Muscle of arm (tissue), 14 donors: Measurements from ENCODE around the gene STRADA. TPM values are rescaled to one million over a fixed set of nuclear protein-coding genes. Genes with fewer than 3 reads are reported as not detected.

ENCODE experiments used
- DNase-seq: peaks from one replicate; pipeline ENCODE4 v3.0.0-alpha.2; 2013
- long read RNA-seq, 11 donors: transcript quantifications; one replicate each; lab custom pipeline, GENCODE V29; 2026
- polyA plus RNA-seq, 12 donors: library from polyadenylated mRNA; unstranded; fragments of 120-200 nt; gene quantifications; one replicate each; pipeline ENCODE4 v1.2.1, GENCODE V29; 2013; ENCODE audit not compliant: insufficient read length in 12 of 12

Gene STRADA
- 10 to 100 TPM in 11 of 12 donors, not detected in 1; 19.0 to 60.5 (median 27.1) TPM for polyA plus RNA-seq
- long read RNA-seq, donor 1, transcript STRADA-222 (1 exons, 3,685 nt) = major isoform, 6 of 10 reads
- long read RNA-seq, donor 1, partial matches to known transcripts = 0 of 10 reads
- long read RNA-seq, donor 1, other reads (novel, unspliced or antisense) = 0 of 10 reads
- long read RNA-seq, donor 2, partial matches to known transcripts = 0 of 5 reads
- long read RNA-seq, donor 2, other reads (novel, unspliced or antisense) = 0 of 5 reads
- long read RNA-seq, donor 3, partial matches to known transcripts = 0 of 5 reads
- long read RNA-seq, donor 3, other reads (novel, unspliced or antisense) = 0 of 5 reads
- long read RNA-seq, donor 4, partial matches to known transcripts = 0 of 6 reads
- long read RNA-seq, donor 4, other reads (novel, unspliced or antisense) = 0 of 6 reads
- long read RNA-seq, donor 5, partial matches to known transcripts = 0 of 8 reads
- long read RNA-seq, donor 5, other reads (novel, unspliced or antisense) = 0 of 8 reads
- long read RNA-seq, donor 6, partial matches to known transcripts = 0 of 8 reads
- long read RNA-seq, donor 6, other reads (novel, unspliced or antisense) = 0 of 8 reads
- long read RNA-seq, donor 7, partial matches to known transcripts = 0 of 6 reads
- long read RNA-seq, donor 7, other reads (novel, unspliced or antisense) = 0 of 6 reads
- long read RNA-seq, donor 8, partial matches to known transcripts = 7 of 13 reads
- long read RNA-seq, donor 8, other reads (novel, unspliced or antisense) = 0 of 13 reads
- long read RNA-seq, donor 9, partial matches to known transcripts = 0 of 9 reads
- long read RNA-seq, donor 9, other reads (novel, unspliced or antisense) = 0 of 9 reads
- long read RNA-seq, donor 10, partial matches to known transcripts = 0 of 5 reads
- long read RNA-seq, donor 10, other reads (novel, unspliced or antisense) = 0 of 5 reads
- long read RNA-seq, donor 11, partial matches to known transcripts = 0 of 4 reads
- long read RNA-seq, donor 11, other reads (novel, unspliced or antisense) = 0 of 4 reads

DNA sequence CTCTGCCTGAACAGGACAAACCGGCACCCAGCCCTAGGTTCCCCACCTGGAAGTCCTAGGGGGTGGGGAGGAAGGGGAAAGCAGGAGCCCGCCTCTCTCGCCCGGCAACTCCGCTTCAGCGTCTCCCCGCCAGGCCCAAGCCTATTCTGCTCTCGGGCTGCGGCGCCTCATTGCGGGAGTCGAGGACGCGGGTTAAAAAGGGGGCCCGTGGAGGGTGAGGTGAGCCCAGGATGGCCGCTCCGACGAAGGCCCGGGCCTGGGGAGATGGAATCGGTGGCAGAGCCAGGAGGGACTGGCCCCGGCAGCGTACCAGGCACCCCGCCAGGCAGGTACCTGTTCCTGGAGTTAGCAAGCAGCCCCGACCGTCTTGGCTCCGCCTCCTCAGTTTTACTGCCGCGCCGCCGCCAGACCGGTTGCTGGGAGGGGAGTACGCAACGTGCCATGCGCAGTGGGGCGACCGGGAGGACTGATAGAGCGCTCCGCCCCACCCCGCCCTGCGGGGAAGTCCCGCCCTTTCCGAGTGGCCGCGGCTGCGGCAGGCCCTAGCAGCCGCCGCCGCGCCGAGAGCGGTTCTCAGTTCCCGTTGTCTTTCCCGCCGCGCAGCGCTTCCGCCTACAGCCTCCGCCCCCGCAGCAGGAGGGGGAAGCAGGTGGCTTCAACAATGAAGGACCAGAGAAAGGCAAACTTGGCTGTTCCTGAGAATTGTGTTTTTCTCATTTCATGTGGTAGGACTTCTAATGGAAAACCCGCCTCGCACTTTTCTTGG is at the start of gene STRADA:
Gene STRADA, minus strand, starts transcription at position 392 of the 766 bp plus-strand sequence. CDS start 13,430 bp downstream, outside the sequence.
- peak; percentile 98 for DNase-seq

GRCh38 chr17:63790057-63790456 is 48.5 kb upstream of the STRADA start:
- DNase-seq = no peak

DNA sequence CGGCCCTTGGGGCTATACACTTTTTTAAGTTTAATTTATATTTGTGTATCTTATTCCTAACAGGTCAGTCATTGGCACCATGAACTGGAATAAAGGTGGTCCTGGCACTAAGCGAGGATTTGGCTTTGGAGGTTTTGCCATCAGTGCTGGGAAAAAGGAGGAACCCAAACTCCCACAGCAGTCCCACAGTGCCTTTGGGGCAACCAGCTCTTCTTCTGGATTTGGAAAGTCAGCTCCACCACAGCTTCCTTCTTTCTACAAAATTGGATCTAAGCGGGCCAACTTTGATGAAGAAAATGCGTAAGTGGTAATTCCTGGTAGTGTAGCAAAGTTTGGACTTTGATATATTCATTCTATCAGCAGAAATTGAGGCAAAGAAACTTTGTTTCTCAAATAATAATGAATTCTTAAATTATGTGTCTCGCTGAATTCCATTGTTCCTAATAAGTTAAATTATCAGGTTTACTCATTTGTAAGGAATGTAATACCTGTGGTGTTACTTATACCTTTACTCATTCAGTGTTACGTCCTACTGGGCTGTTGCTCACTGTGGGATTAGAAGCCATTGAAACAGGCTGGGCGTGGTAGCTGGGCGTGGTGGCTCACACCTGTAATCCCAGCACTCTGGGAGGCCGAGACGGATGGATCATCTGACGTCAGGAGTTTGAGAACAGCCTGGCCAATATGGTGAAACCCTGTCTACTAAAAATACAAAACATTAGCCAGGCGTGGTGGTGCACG is 45.5 kb upstream of the STRADA start:
- no peak for DNase-seq

GRCh38 chr17:63786117-63786516 is 44.5 kb upstream of the STRADA start:
- DNase-seq = no peak

- no peak for DNase-seq
These were observed 44.0 kb upstream of the STRADA start for GRCh38 chr17:63785556-63785955.

DNA sequence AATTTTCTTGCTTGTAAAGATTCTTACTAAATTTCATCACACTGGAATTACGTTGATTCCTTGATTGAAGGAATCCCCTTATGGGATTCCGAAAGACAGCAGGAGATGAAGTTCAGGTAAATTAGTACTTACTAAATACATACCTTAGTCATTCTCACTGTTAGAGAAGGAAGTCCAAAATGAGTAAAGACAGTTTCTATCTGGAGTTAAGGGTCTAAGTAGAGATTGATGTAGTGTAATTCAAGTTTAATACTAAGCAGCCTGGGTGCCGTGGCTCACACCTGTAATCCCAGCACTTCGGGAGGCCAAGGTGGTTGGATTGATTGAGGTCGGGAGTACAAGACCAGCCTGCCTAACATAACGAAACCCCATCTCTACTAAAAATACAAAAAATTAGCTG is 41.9 kb upstream of the STRADA start:
- DNase-seq = no peak

- DNase-seq = no peak
These were observed 39.3 kb upstream of the STRADA start for GRCh38 chr17:63780928-63781327.

DNA sequence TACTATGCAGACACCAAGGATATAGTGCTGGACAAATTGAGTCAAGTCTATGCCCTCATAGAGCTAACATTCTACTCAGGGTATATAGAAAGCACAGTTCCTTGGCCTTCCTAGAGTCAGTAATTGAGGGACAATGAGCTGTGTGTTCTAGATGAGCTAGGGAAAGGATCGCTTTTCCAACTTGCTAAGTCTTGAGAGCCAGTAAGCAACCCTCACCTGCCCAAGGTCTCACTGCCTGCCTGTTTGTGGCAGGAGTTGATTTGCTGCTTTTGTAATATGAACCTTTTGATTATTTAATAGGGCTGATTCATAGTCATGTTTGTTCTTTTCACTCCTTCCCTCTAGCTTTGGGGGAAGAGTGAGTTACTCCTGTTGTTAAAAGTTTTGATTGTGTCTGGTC is 38.9 kb upstream of the STRADA start:
- no peak for DNase-seq

DNA sequence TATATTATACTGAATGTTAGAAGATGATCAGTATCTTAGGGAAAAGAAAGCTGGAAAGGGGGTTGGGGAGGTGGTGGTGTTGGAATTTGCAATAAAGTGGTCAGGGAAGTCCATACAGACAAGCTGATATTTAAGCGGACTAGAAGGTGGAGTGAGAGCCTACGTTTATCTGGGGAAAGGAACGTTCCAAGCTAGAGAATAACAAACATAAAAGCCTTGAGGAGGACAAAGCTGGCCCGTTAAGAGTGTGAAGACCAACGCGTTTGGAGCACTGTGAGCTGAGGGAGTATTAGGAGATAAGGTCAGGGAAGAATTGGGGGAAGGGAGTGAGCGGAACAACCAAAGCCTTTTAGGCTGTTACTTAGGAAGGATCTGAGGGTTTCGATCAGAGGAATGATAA is 33.8 kb upstream of the STRADA start:
- no peak for DNase-seq

- DNase-seq = peak; percentile 4
These were observed 33.3 kb upstream of the STRADA start for GRCh38 chr17:63774969-63775265.

DNA sequence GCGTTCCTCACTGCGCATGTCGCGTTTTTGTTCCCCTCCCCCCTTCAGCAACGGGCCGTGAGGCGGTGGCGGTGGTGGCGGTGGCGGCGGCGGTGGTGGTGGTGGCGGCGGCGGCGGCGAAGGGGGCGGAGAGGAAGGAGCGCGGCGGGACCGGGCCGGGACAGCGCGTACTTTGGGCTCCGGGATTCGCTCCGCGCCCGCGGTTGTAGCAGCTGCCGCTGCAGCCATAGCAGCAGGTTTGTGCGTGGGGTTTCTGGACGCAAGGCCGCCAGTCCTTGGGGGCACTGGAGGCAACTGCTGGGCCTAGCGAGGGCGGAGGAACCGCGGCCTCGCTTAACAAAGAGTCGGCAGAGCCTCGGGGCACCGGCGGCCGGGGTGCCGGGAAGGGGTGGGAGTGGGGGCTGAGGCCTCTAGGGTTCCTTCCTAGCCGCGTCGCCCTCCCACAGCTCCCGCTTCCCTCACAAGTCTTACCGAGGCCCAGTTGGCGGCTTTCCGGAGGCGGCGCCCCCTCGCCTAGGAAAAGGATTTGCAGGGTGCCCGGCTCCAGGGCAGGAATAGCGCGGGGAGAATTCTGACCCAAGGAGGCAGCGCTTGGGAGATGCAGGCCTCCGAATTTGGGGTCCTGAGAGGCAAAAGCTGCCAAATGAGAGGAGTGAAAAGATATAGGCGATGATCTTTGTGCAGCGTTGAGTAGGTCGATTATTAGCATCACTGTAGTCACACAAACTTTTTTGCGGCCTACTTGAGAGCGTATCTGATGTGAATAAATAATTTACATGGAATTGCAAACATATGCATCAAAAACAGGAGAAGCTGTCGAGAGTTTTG is 32.8 kb upstream of the STRADA start, which contains the start of gene DDX42:
Gene DDX42, plus strand, starts transcription at position 30 of the 828 bp plus-strand sequence. CDS start 12,880 bp downstream, outside the sequence.
- DNase-seq = peak; percentile 54

DNA sequence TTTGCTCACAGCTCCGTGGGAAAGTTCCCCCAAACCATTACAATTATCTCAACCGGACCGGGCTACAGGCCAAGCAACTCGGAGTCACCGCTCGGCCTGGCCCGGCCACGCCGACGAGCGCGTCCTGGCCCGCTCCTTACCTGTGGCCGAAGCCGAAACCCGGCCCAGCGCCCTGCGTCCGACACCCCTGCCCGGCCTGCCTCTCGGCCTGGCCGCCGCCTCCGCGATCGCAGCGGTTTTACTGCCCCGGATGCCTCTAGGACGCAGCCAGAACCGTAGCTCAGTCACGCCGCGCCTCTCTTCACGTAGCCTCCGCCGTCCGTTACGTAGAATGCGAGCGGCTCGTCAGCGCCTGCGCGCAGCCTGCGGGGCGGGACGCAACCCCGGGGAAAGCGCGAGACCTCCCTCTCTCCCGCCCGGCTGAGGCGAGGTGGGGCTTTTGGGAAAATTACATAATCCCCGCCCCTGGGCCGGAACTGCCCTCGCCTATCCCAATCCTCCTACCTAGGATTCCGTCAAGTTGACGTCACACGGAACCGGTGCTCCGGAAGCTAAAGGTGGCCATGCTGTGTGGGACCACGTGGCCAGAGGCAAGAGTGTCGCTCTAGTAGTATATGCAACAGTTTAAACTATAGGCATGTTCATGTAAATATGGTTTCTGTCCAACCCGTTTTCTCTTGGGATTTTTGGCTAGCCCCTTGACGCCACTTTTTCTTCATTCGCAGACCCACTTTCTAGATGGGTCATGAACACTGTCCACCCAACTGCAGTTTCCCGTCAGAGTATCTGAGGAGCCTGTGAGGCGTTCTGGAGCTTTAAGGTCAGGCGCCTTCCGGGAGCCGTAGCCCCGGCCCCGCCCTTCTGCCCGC is 31.9 kb upstream of the STRADA start, which contains the start of gene CCDC47:
Gene CCDC47, minus strand, starts transcription at position 326 of the 869 bp plus-strand sequence. CDS start 7,422 bp downstream, outside the sequence.
- DNase-seq = peak; percentile 100

DNA sequence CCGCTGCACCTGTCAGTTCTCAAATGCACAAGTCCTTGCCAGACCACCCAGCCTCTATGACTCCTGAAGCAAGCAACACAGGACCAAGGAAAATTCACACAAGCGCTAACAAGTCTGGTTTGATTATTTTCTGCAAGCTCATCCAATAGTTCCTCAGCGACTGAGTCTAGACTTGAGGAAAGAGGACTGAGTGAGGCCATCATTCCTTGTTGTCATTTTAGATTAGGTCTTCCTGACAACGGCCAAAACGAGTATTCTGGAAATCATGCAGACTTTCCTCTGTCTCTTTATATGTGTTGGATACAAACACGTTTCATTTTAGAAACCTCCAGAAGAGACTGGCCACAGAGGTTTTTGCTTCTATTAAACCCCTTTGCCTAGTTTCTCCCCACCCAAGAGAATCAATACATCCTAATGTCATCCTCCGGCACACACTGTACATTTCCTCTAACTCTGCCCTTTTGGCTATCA is 31.2 kb upstream of the STRADA start:
- DNase-seq = peak; percentile 15

DNA sequence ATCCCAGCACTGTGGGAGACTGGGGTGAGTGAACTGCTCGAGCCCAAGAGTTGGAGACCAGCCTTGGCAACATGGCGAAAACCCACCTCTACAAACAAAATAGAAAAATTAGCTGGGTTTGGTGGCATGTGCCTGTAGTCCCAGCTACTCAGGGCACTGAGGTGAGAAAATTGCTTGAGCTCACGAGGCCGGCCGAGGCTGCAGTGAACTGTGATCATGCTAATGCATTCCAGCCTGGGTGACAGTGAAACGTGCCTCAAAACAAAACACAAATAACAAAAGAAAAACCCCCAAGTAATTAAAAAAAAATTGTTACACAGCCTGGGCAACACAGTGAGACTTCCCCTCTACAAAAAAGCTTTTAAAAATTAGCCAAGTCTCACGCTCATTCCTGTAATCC is 26.8 kb upstream of the STRADA start:
- DNase-seq = no peak

- no peak for DNase-seq
These were observed 25.2 kb upstream of the STRADA start for GRCh38 chr17:63766754-63767153.

DNA sequence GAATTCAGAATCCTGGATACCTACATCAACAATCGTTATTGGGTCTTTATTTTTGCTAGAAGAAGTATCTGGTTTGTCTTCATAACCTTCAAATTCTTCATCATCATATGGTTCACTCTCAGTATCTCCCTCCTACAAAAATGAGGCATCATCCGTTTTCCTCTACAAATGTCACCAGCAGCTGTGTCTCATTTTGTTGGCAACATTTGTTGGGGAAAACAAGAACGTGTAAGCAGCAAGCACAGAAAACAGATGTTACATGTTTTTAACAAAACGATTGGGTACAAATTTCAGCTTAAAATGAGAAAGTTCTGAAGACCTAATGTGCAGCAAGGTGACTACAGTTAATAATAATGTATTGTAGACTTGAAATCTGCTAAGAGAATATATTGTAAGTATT is 23.1 kb upstream of the STRADA start:
- DNase-seq = no peak

DNA sequence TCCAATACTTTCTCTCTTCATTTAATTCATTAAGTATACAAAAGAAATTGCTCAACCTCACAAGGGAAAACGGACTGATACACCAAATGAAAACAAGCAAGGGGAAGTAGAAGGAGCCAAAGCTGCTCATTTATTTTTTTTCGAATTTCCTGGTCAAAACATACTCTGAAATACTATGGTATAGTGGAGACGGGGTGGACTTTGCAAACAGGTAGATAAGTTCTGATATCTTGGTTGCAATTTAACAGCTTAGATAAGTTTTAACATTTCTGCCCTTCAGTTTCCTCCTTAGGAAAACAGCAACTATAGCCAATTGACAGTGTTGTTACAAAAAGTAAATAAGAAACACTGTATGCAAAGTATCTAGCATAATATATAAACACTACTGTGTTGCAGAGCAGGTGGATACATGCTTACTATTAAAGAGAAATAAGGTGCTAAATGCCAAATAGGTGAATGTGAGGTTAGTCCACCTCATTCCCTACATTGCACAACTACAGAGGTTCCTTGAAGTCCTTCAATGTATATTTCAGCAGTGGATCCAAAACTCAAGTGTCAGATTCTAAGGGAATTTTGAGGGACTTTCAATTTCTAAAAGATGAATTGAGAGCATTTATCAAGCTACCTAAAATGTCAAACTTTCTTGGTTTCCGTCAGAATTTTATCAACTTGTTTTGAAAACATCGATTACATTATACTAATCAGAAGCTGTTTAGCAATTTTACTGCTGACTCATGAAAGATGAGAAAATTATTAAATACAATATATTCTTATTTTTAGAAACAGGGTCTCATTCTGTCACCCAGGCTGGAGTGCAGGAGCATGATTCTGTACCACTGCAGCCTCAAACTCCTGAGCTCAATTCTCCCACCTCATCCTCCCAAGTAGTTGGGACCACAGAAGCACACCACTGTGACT is 20.8 kb upstream of the STRADA start:
- DNase-seq = no peak
